LNCaP clone FGC (cell line): ENCODE measurements around the gene TUBA8.
"Not testable (repeated sequence)": the region's sequence is repeated elsewhere in the genome, so short reads cannot be mapped to it uniquely, and the experiment has no call there.

Experiments used
- DNase-seq: peaks from one replicate; pipeline ENCODE4 v3.0.0-alpha.2; 2011; ENCODE audit warnings: low read depth
- H3K4me3 ChIP-seq: 2 replicates; pipeline ENCODE4 v1.5.1; 2011; ENCODE audit warnings: mild to moderate bottlenecking, low read depth, low read length, control low read depth
- CTCF ChIP-seq: IDR thresholded peaks from 2 replicates; pipeline ENCODE4 v1.5.1; 2012; ENCODE audit warnings: mild to moderate bottlenecking; ENCODE audit not compliant: control insufficient read depth, insufficient read depth; ENCODE audit errors: extremely low read depth

TUBA8 gene

GRCh38 chr22:18095101-18095805 is 15.4 kb upstream of the TUBA8 start:
- H3K4me3 ChIP-seq: no peak overlapping the region
- no peak for DNase-seq
- no peak for TF ChIP-seq CTCF

DNA sequence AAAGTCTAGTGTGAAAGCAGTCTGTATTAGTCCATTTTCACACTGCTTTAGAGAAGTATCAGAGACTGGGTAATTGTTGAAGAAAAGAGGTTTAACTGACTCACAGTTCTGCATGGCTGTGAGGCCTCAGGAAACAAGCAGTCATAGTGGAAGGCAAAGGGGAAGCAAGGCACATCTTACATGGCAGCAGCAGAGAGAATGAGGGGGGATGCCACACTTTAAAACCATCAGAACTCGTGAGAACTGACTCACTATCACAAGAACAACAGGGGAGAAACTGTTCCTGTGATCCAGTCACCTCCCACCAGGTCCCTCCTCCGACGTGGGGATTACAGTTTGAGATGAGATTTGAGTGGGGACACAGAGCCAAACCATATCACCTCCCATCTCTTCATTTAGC is 13.8 kb upstream of the TUBA8 start:
- DNase-seq: no peak
- H3K4me3 ChIP-seq: no peak overlapping the region
- TF ChIP-seq CTCF: no peak

- DNase-seq: no peak
- no peak for TF ChIP-seq CTCF
- H3K4me3 ChIP-seq: no peak overlapping the region
Measured at GRCh38 chr22:18100781-18101180, 9.8 kb upstream of the TUBA8 start.

DNA sequence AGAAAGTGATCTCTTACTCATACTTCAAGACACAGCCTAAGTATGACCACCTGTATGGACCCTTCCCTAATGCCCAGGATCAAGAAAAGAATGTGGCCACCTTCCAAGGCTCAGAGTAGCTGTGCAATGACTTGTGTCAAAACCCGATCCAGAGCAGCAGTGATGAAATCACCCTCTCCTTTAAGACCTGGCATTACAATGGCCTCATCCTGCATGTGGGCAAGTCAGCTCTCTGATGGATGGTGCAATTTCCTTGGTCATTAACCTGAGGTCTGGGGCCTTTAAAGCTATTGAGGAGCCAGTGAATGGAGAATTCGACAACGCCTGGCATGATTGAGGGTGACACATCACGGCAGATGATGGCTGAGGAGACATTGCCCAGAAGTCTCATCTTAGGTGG is 9.1 kb upstream of the TUBA8 start:
- no peak for TF ChIP-seq CTCF
- no peak overlapping the region for H3K4me3 ChIP-seq
- DNase-seq: no peak

GRCh38 chr22:18103527-18104269 is 6.9 kb upstream of the TUBA8 start:
- TF ChIP-seq CTCF: no peak
- H3K4me3 ChIP-seq: no peak overlapping the region
- no peak for DNase-seq

DNA sequence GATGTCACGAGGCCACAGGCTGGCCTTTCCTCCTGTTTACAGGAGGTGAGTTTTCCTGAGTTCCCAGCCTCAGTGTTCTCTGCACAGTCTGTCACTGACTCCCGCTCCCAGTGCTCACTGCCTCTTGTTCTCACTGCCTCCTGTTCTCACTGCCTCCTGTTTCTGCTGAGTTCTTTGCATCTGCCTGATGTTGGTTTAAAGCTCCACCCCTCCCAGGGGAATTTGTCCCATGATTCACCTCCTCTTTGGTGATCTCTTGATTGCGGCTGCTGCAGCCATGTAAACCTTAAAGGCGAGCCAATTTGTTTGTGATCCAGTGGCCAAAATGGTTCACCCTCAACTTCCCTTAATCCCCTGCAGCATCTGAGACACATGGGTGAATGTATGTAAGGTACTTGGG is 6.0 kb upstream of the TUBA8 start:
- TF ChIP-seq CTCF: no peak
- no peak for DNase-seq
- H3K4me3 ChIP-seq: no peak overlapping the region

GRCh38 chr22:18105981-18106380 is 4.6 kb upstream of the TUBA8 start:
- not testable (repeated sequence) for H3K4me3 ChIP-seq, DNase-seq

DNA sequence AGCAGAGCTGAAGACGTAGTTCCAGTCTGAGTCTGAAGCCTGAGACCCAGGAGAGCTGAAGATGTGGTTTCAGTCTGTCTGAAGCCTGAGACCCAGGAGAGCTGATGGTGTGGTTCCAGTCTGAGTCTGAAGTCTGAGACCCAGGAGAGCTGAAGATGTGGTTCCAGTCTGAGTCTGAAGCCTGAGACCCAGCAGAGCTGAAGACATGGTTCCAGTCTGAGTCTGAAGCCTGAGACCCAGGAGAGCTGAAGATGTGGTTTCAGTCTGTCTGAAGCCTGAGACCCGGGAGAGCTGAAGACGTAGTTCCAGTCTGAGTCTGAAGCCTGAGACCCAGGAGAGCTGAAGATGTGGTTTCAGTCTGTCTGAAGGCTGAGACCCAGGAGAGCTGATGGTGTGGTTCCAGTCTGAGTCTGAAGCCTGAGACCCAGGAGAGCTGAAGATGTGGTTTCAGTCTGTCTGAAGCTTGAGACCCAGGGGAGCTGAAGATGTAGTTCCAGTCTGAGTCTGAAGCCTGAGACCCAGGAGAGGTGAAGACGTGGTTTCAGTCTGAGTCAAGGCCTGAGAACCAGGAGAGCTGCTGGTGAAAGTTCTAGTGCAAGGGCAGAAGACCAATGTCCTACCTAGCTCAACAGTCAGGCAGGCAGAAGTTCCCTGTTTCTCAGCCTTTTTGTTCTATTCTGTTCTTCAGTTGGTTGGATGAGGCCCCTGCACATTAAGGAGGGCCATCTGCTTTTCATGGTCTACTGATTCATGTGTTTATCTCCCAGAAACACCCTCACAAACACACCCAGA is 3.9 kb upstream of the TUBA8 start:
- H3K4me3 ChIP-seq, DNase-seq: not testable (repeated sequence)
